Suprapubic skin (tissue), 4 donors: Measurements from ENCODE around the gene GMDS. TPM values are rescaled to one million over a fixed set of nuclear protein-coding genes. Genes with fewer than 3 reads are reported as not detected.

Experiments
- DNase-seq, 2 donors: peaks; one replicate each; pipeline ENCODE4 v3.0.0-alpha.2; 2019; ENCODE audit warnings: low spot score in 2 of 2
- H3K27ac ChIP-seq: fragments of 200-600 bp; sonication (generic); one replicate; pipeline ENCODE4 v1.5.1; 2019
- H3K27me3 ChIP-seq: fragments of 200-600 bp; sonication (generic); one replicate; pipeline ENCODE4 v1.5.1; 2019
- H3K36me3 ChIP-seq: fragments of 200-600 bp; sonication (generic); one replicate; pipeline ENCODE4 v1.5.1; 2019
- H3K4me1 ChIP-seq: fragments of 200-600 bp; sonication (generic); one replicate; pipeline ENCODE4 v1.5.1; 2019
- H3K4me3 ChIP-seq: fragments of 200-600 bp; sonication (generic); one replicate; pipeline ENCODE4 v1.5.1; 2019; ENCODE audit warnings: mild to moderate bottlenecking
- H3K9me3 ChIP-seq: fragments of 200-600 bp; sonication (generic); one replicate; pipeline ENCODE4 v1.5.1; 2019
- CTCF ChIP-seq, 2 donors: fragments of 200-600 bp in 1 of 2; fragments of 450-650 bp in 1 of 2; sonication (generic) in 1 of 2; IDR thresholded peaks; one replicate each; pipeline ENCODE4 v1.5.1; 2016 to 2019; ENCODE audit warnings: antibody characterized with exemption in 2 of 2, mild to moderate bottlenecking in 1 of 2, moderate library complexity in 1 of 2
- EP300 ChIP-seq: sonication (generic); formaldehyde crosslinking; IDR thresholded peaks from one replicate; pipeline ENCODE4 v1.6.1; 2017; ENCODE audit warnings: antibody characterized with exemption
- POLR2A ChIP-seq, 2 donors: fragments of 450-650 bp; IDR thresholded peaks; one replicate each; pipeline ENCODE4 v1.6.1; 2017; ENCODE audit warnings: antibody characterized with exemption in 2 of 2, mild to moderate bottlenecking in 2 of 2, moderate library complexity in 2 of 2
- POLR2AphosphoS5 ChIP-seq, 3 donors: sonication (generic); formaldehyde crosslinking; IDR thresholded peaks; one replicate each; pipeline ENCODE4 v1.6.1; 2017; ENCODE audit warnings: antibody characterized with exemption in 3 of 3
- WGBS: methylation state at CpG from one replicate; pipeline ENCODE4 v1.1.5; 2018; 5-methylcytosine and 5-hydroxymethylcytosine counted together
- total RNA-seq, 4 donors: library from RNA; depleted of rRNA; stranded (reverse); fragments of >200 nt; gene quantifications; one replicate each; pipeline ENCODE4 v1.1.0, GENCODE V29; 2016

The GMDS gene
- total RNA-seq, 4 donors from 2014 or later: 11.7 to 19.3 (median 13.2) TPM

- no peak overlapping the region for H3K4me3 ChIP-seq
- no peaks in the 10 kb centered on the region for H3K27me3 ChIP-seq
- no peaks in the 10 kb centered on the region for H3K36me3 ChIP-seq
- TF ChIP-seq EP300 (no peak), POLR2AphosphoS5 (IDR thresholded peaks at IDR 0.05) (no peak)
- no peaks in the 10 kb centered on the region for H3K4me1 ChIP-seq
- no peak for DNase-seq
- H3K27ac ChIP-seq: no peak overlapping the region
- H3K9me3 ChIP-seq: no peaks in the 10 kb centered on the region
These were observed 189.5 kb downstream of the GMDS start for GRCh38 chr6:2055911-2056310.

- TF ChIP-seq POLR2A (IDR thresholded peaks at IDR 0.05) (no peak), EP300 (no peak), POLR2AphosphoS5 (IDR thresholded peaks at IDR 0.05) (no peak), CTCF (IDR thresholded peaks at IDR 0.05) (no peak)
- 81% methylated on average over 1 of the region's 1 CpG for WGBS
- DNase-seq: no peak
- Histone ChIP-seq H3K9me3 (no peaks in the 10 kb centered on the region), H3K36me3 (no peaks in the 10 kb centered on the region), H3K27me3 (no peaks in the 10 kb centered on the region), H3K4me1 (no peaks in the 10 kb centered on the region), H3K27ac (no peak overlapping the region), H3K4me3 (no peak overlapping the region)
These were observed 190.3 kb downstream of the GMDS start for GRCh38 chr6:2055143-2055542.

- H3K9me3 ChIP-seq: no peaks in the 10 kb centered on the region
- no peak overlapping the region for H3K27ac ChIP-seq
- 72% methylated on average over 4 of the region's 4 CpGs for WGBS
- DNase-seq: no peak
- H3K27me3 ChIP-seq: no peaks in the 10 kb centered on the region
- TF ChIP-seq POLR2A (IDR thresholded peaks at IDR 0.05) (no peak), CTCF (IDR thresholded peaks at IDR 0.05) (no peak), EP300 (no peak), POLR2AphosphoS5 (IDR thresholded peaks at IDR 0.05) (no peak)
- H3K4me1 ChIP-seq: no peaks in the 10 kb centered on the region
- no peaks in the 10 kb centered on the region for H3K36me3 ChIP-seq
- H3K4me3 ChIP-seq: no peak overlapping the region
These were observed 190.8 kb downstream of the GMDS start for GRCh38 chr6:2054516-2055067.

- no peak for DNase-seq
- TF ChIP-seq EP300 (no peak), CTCF (IDR thresholded peaks at IDR 0.05) (no peak), POLR2A (IDR thresholded peaks at IDR 0.05) (no peak), POLR2AphosphoS5 (IDR thresholded peaks at IDR 0.05) (no peak)
- Histone ChIP-seq H3K27ac (no peak overlapping the region), H3K27me3 (no peaks in the 10 kb centered on the region), H3K36me3 (no peaks in the 10 kb centered on the region), H3K9me3 (no peaks in the 10 kb centered on the region), H3K4me3 (no peak overlapping the region), H3K4me1 (no peaks in the 10 kb centered on the region)
These were observed 191.7 kb downstream of the GMDS start for GRCh38 chr6:2053691-2054090.

GRCh38 chr6:2047855-2048254, 197.6 kb downstream of the GMDS start:
- 63% methylated on average over 2 of the region's 2 CpGs for WGBS
- H3K27ac ChIP-seq: no peak overlapping the region
- no peaks in the 10 kb centered on the region for H3K9me3 ChIP-seq
- no peaks in the 10 kb centered on the region for H3K4me1 ChIP-seq
- no peaks in the 10 kb centered on the region for H3K27me3 ChIP-seq
- no peak for DNase-seq
- no peaks in the 10 kb centered on the region for H3K36me3 ChIP-seq
- TF ChIP-seq EP300 (no peak), POLR2AphosphoS5 (IDR thresholded peaks at IDR 0.05) (no peak), POLR2A (IDR thresholded peaks at IDR 0.05) (no peak), CTCF (IDR thresholded peaks at IDR 0.05) (no peak)
- no peak overlapping the region for H3K4me3 ChIP-seq

- TF ChIP-seq POLR2A (IDR thresholded peaks at IDR 0.05): no peak
- DNase-seq: no peak
- no peaks in the 10 kb centered on the region for H3K36me3 ChIP-seq
- no peaks in the 10 kb centered on the region for H3K4me1 ChIP-seq
- H3K9me3 ChIP-seq: no peaks in the 10 kb centered on the region
- 94% methylated on average over 4 of the region's 4 CpGs for WGBS
- no peaks in the 10 kb centered on the region for H3K27me3 ChIP-seq
- H3K27ac ChIP-seq: no peak overlapping the region
- H3K4me3 ChIP-seq: no peak overlapping the region
These were observed 201.2 kb downstream of the GMDS start for GRCh38 chr6:2044192-2044591.
